Right atrium auricular region (tissue), 2 donors: ENCODE data around the gene CAMK2G. TPM values are rescaled to one million over a fixed set of nuclear protein-coding genes. Genes with fewer than 3 reads are reported as not detected.
"Not testable (repeated sequence)": the region's sequence is repeated elsewhere in the genome, so short reads cannot be mapped to it uniquely, and the experiment has no call there.

Experiments
- DNase-seq: peaks from one replicate; pipeline ENCODE4 v3.0.0-alpha.2; 2019; ENCODE audit warnings: low spot score
- H3K27ac ChIP-seq, 2 donors: fragments of 200-600 bp; sonication (generic); 1 replicate in 1 of 2; 2 replicates in 1 of 2; pipeline ENCODE4 v1.5.1; 2016 to 2019
- H3K27me3 ChIP-seq, 2 donors: fragments of 200-600 bp; sonication (generic); one replicate each; pipeline versions ENCODE4 v1.5.1 to v1.6.0; 2017 to 2019
- H3K36me3 ChIP-seq: fragments of 200-600 bp; sonication (generic); one replicate; pipeline ENCODE4 v1.5.1; 2016
- H3K4me1 ChIP-seq, 2 donors: fragments of 200-600 bp; sonication (generic); one replicate each; pipeline versions ENCODE4 v1.5.1 to v1.6.0; 2017 to 2019
- H3K4me3 ChIP-seq, 2 donors: fragments of 200-600 bp; sonication (generic); 1 replicate in 1 of 2; 2 replicates in 1 of 2; pipeline ENCODE4 v1.5.1; 2017 to 2019; ENCODE audit warnings: mild to moderate bottlenecking in 1 of 2, moderate library complexity in 1 of 2
- H3K9me3 ChIP-seq, 2 donors: fragments of 200-600 bp; sonication (generic); one replicate each; pipeline ENCODE4 v1.5.1; 2019
- total RNA-seq, 2 donors: library from RNA; depleted of rRNA; stranded (reverse); fragments of >200 nt; gene quantifications; one replicate each; pipeline ENCODE4 v1.1.0, GENCODE V29; 2016
- TF ChIP-seq, protein P1 (sequence below), 2 donors: fragments of 200-600 bp; sonication (generic); IDR thresholded peaks; one replicate each; pipeline ENCODE4 v1.5.1; 2019; ENCODE audit warnings: antibody characterized with exemption in 2 of 2

Gene CAMK2G
- total RNA-seq, 2 donors from 2014 or later = 12.1 to 17.4 TPM

GRCh38 chr10:73788864-73789658, 85.3 kb downstream of the CAMK2G start:
- Histone ChIP-seq H3K36me3 (peaks cover 53% of the 10 kb centered on the region), H3K4me3 (no peak overlapping the region), H3K9me3 (no peaks in the 10 kb centered on the region), H3K27ac (no peak overlapping the region), H3K27me3 (no peaks in the 10 kb centered on the region), H3K4me1 (peaks cover 0 to 28% of the 10 kb centered on the region in 2 donors)
- no peak for DNase-seq
- TF ChIP-seq, protein P1, sequence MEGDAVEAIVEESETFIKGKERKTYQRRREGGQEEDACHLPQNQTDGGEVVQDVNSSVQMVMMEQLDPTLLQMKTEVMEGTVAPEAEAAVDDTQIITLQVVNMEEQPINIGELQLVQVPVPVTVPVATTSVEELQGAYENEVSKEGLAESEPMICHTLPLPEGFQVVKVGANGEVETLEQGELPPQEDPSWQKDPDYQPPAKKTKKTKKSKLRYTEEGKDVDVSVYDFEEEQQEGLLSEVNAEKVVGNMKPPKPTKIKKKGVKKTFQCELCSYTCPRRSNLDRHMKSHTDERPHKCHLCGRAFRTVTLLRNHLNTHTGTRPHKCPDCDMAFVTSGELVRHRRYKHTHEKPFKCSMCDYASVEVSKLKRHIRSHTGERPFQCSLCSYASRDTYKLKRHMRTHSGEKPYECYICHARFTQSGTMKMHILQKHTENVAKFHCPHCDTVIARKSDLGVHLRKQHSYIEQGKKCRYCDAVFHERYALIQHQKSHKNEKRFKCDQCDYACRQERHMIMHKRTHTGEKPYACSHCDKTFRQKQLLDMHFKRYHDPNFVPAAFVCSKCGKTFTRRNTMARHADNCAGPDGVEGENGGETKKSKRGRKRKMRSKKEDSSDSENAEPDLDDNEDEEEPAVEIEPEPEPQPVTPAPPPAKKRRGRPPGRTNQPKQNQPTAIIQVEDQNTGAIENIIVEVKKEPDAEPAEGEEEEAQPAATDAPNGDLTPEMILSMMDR (IDR thresholded peaks at IDR 0.05) = no peak

- H3K9me3 ChIP-seq, H3K27me3 ChIP-seq, DNase-seq, H3K27ac ChIP-seq: not testable (repeated sequence)
- H3K36me3 ChIP-seq = peaks cover 34% of the 10 kb centered on the region
- peak overlapping the region in 1 of 2 donors; percentile 96 for H3K4me3 ChIP-seq
- peaks cover 0 to 41% of the 10 kb centered on the region in 2 donors for H3K4me1 ChIP-seq
These were observed 87.1 kb downstream of the CAMK2G start for GRCh38 chr10:73787031-73787800.

DNA sequence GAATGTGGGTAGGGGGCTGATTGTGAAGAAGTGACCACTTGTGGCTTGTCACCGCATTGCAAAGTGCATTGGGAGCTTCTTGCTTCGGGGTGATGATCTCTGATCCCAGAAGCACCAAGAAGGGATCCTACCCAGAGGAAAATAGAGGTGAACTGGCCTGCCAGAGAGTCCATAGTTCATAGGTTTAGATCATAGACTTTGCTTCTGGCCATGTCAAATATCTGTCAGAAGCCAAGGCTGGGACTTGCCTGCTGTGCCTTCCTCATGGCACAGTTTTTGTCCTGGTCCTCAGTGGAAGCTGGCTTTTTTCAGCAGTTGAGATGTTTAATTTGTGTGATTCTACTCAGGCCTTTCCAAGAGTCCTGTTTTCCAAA, 87.9 kb downstream of the CAMK2G start:
- H3K27me3 ChIP-seq = no peaks in the 10 kb centered on the region
- H3K4me3 ChIP-seq = peak overlapping the region; percentile 84 to 96
- H3K9me3 ChIP-seq = no peaks in the 10 kb centered on the region
- DNase-seq = no peak
- TF ChIP-seq, protein P1 (IDR thresholded peaks at IDR 0.05) = no peak
- H3K36me3 ChIP-seq = peaks cover 27% of the 10 kb centered on the region
- H3K4me1 ChIP-seq = peaks cover 0 to 41% of the 10 kb centered on the region in 2 donors
- peak overlapping the region in 1 of 2 donors; percentile 91 for H3K27ac ChIP-seq

- Histone ChIP-seq H3K36me3 (peaks cover 21% of the 10 kb centered on the region), H3K9me3 (no peaks in the 10 kb centered on the region), H3K4me3 (peak overlapping the region; percentile 84 to 96), H3K27me3 (no peaks in the 10 kb centered on the region), H3K27ac (peak overlapping the region; percentile 90 to 91), H3K4me1 (peaks cover 0 to 47% of the 10 kb centered on the region in 2 donors)
- TF ChIP-seq, protein P1 (IDR thresholded peaks at IDR 0.05) = no peak
- no peak for DNase-seq
These were observed 88.4 kb downstream of the CAMK2G start for GRCh38 chr10:73785721-73786511.

- no peaks in the 10 kb centered on the region for H3K27me3 ChIP-seq
- H3K36me3 ChIP-seq = peaks cover 15% of the 10 kb centered on the region
- TF ChIP-seq, protein P1 (IDR thresholded peaks at IDR 0.05) = no peak
- H3K27ac ChIP-seq = peak within 1 kb of the TSS; percentile 90 to 91
- DNase-seq = peak; percentile 89
- peak within 1 kb of the TSS; percentile 84 to 96 for H3K4me3 ChIP-seq
- H3K4me1 ChIP-seq = peaks cover 0 to 54% of the 10 kb centered on the region in 2 donors
- H3K9me3 ChIP-seq = no peaks in the 10 kb centered on the region
These were observed 89.1 kb downstream of the CAMK2G start, which contains the start of gene ZSWIM8 for GRCh38 chr10:73785211-73785720. TSS of gene ZSWIM8 (plus strand) at chr10:73785606. CDS start at chr10:73785879, 273 bp downstream.
